NB4 (cell line): ENCODE data around the gene SHC2.

Experiments used
- DNase-seq: peaks from one replicate; pipeline ENCODE4 v3.0.0; 2010; ENCODE audit warnings: low read depth
- H3K4me3 ChIP-seq: one replicate; pipeline ENCODE4 v1.5.1; 2011; ENCODE audit warnings: mild to moderate bottlenecking, low read depth, low read length, moderate library complexity
- MYC ChIP-seq: IDR thresholded peaks from 2 replicates; pipeline ENCODE4 v1.6.1; 2011; ENCODE audit warnings: low read depth, low read length
- POLR2A ChIP-seq: IDR thresholded peaks from 2 replicates; pipeline ENCODE4 v1.6.1; 2011; ENCODE audit warnings: mild to moderate bottlenecking; ENCODE audit not compliant: insufficient read length; ENCODE audit errors: extremely low read depth
- TF ChIP-seq, protein P1 (sequence below): IDR thresholded peaks from 2 replicates; pipeline ENCODE4 v1.6.1; 2011; ENCODE audit warnings: low read depth, low read length
- TF ChIP-seq, protein P2 (sequence below): IDR thresholded peaks from one replicate; pipeline ENCODE4 v1.5.1; 2012; ENCODE audit warnings: low read depth, low read length

The SHC2 gene

DNA sequence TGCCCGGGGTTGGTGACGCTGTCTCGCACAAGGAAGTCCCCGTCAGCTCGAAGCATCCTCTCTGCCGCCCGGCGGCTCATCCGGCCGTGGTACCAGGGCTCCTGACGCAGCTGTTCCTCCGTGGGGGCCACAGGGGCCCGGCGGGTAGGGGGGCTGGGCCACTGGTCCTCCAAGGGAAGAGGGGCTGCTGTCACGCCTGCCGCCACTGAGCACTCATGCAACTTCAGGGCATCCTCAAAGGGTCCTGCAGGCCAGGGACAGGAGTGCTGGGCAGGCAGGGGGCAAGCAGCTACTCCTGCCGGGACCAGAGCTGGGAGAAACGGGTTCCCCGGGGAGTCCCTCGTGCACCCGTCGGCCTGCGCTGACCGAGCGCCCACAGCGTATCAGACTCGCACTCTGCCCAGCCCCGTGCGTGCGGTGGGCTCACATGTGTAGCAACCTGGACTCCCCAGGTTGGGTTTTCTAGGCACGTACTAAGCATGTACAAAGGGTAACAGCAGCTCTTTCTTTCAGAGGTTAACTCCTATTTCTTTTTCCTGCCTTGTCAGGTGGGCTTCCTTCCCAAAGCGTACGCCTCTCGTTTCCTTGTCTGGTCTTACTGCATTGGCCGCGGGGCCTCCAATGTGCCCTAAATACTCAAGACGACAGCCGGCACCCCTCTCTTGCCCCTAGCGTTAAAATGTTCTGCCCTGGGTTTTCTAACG is 38.5 kb downstream of the SHC2 start:
- DNase-seq, result no peak
- TF ChIP-seq, protein P1, sequence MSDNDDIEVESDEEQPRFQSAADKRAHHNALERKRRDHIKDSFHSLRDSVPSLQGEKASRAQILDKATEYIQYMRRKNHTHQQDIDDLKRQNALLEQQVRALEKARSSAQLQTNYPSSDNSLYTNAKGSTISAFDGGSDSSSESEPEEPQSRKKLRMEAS, result no peak
- TF ChIP-seq POLR2A, result no peak
- TF ChIP-seq MYC, result no peak
- TF ChIP-seq, protein P2, sequence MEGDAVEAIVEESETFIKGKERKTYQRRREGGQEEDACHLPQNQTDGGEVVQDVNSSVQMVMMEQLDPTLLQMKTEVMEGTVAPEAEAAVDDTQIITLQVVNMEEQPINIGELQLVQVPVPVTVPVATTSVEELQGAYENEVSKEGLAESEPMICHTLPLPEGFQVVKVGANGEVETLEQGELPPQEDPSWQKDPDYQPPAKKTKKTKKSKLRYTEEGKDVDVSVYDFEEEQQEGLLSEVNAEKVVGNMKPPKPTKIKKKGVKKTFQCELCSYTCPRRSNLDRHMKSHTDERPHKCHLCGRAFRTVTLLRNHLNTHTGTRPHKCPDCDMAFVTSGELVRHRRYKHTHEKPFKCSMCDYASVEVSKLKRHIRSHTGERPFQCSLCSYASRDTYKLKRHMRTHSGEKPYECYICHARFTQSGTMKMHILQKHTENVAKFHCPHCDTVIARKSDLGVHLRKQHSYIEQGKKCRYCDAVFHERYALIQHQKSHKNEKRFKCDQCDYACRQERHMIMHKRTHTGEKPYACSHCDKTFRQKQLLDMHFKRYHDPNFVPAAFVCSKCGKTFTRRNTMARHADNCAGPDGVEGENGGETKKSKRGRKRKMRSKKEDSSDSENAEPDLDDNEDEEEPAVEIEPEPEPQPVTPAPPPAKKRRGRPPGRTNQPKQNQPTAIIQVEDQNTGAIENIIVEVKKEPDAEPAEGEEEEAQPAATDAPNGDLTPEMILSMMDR, result no peak
- no peak overlapping the region for H3K4me3 ChIP-seq

DNA sequence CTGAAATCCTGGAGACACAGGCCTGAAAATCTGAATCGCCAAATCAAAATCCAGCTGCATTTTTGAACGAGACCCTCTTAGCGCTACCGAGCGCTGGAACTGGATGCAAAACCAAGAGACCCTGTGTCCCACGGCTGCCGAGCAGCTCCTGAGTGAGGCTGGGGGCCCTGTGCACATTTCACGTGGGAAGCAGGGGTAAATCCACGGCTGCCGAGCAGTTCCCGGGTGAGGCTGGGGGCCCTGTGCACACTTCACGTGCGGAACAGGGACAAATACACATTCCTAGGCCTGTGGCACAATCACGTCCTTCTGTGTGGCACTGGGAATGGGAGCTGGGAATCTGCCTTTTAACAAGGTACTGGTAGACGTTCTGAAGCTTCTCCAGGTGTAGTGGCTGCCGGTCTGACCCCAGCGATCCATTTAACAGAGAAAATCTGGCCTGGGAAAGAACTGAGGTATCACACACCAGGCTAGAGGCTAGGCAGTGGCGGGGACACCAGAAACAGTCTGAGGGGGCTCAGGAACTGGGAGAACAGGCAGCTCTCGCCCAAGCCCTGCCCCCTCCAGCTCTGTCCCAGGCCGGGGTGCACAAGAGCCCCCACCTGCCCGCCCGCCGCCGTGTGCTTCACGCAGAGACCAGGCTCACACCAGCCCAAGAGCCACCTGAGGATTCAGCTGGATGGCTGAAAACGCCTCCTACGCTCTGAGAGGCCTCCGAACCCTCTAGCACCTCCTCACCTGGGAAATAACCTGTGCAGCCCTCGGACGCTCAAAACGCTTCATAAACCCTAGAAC is 40.9 kb downstream of the SHC2 start:
- no peak for DNase-seq
- no peak overlapping the region for H3K4me3 ChIP-seq
- TF ChIP-seq POLR2A, result no peak
- TF ChIP-seq, protein P2, result no peak
- TF ChIP-seq MYC, result no peak

DNA sequence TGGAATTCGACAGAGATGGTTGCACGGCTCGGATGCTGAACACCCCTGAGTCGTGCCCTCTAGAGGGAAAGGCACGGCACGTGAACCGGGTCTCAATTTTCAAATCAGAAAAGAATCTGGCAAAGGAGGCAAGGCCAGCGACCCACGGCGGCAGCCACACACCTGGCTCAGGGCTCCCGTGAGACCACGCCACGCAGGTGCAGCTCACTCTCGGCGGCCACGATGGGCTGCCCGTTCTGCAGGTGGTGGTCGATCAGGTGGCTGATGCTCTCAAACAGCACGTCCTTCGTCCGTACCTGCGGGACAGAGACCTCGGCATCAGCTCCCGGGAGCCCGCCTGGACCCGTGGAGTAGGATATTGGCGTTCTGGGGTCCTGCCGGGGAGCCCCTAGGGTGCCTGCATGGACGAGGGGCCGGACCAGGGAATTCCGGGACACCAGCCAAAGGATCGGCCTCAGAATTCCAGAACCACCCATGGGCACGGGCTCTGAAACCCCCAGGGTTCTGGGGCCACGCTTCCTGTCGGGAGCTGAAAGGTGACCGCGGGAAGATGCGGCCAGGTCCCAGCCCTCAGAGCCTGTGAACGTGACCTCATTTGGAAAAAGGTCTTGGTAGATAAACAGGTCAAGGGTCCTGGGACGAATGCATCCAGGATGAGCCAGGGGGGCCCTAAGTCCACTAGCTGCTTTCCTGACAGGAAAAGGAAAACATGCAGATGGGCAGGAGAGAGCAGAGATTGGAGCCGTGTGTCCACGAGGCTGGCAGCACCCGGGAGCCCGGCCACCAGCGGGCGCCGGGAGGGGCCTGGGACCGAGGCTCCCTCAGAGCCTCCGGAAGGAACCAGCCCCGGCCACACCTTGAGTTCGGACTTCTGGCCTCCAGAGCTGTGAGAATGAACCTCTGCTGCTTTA is 41.8 kb downstream of the SHC2 start:
- H3K4me3 ChIP-seq, result no peak overlapping the region
- DNase-seq, result no peak
- no peak for TF ChIP-seq MYC

DNA sequence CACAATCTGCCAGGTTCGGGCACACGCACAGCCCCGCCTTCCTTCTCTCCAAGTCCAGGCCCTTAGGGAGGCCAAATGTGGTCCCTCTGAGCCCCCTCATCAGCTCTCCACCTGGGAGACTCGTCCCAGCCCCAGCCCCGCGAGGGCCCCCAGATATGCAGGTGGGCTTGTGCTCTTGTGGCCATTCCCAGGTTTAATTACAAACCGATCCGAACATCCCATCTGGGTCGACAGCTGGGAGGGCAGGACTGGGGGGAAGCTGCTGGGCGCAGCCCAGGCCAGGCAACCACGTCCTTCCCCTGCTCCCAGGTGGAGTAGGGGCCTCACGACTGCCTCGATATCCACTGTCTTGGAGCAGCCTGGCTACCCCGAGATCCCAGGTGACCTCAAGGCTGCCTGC is 44.4 kb downstream of the SHC2 start:
- H3K4me3 ChIP-seq, result no peak overlapping the region
- no peak for DNase-seq
- TF ChIP-seq POLR2A (no peak), MYC (no peak)

DNA sequence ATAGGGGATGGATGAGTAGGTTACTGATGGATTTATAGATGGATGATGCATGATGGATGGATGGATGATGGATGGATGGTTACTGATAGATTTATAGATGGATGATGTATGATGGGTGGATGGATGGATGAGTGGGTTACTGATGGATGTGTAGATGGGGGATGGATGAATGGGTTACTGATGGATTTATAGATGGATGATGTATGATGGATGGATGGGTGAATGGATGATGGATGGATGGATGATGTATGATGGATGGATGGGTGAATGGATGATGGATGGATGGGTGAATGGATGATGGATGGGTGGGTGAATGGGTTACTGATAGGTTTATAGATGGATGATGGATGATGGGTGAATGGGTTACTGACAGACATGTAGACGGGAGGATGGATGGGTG is 45.5 kb downstream of the SHC2 start:
- TF ChIP-seq, protein P2, result no peak
- TF ChIP-seq MYC (no peak), POLR2A (no peak)
- TF ChIP-seq, protein P1, result no peak
- no peak for DNase-seq
- no peak overlapping the region for H3K4me3 ChIP-seq

DNA sequence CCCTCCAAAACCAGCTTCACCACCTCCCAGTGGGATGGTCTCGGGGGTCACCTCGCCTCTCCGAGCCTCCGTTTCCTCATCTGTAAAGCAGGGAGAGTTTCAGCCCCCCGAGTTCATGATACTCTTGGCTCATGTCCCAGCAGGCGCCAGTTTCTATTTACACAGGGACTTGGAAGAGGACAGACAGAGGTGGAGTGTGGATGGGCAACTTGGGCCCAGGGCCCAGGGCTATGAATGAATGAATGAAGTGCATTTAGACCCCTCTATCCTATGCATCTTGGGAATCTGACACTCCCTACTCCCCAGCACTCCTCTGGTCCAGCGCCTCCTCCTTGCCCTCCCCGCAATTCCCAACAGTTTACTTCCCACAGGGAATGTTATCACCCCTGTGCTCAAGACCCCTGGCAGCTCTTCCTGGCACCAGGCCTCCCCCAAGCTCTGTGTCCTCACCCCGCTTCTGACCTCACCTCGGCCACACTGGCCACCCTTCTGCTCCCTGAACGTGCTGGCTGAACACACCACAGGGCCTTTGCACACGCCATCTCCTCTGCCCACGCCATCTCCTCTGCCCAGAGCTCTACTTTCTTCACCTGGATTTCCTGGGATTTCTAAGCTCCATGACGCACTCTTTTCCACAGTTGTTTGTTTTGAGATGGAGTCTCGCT is 46.9 kb downstream of the SHC2 start:
- no peak for DNase-seq
- TF ChIP-seq MYC, result no peak
- TF ChIP-seq, protein P2, result no peak
- no peak for TF ChIP-seq POLR2A
- TF ChIP-seq, protein P1, result no peak
- H3K4me3 ChIP-seq, result no peak overlapping the region
